Activated naive CD8-positive, alpha-beta T cell treated with anti-CD3 and anti-CD28 coated beads for 36 hours (primary cell): ENCODE results near the gene PNPLA6. TPM values are rescaled to one million over a fixed set of nuclear protein-coding genes. Genes with fewer than 3 reads are reported as not detected.
"Not testable (repeated sequence)": the region's sequence is repeated elsewhere in the genome, so short reads cannot be mapped to it uniquely, and the experiment has no call there.

Experiments used
- DNase-seq: peaks from one replicate; pipeline ENCODE4 v3.0.0; 2021
- H3K27ac Mint-ChIP-seq: one replicate; pipeline ENCODE4 v1.8.0; 2022; ENCODE audit warnings: mild to moderate bottlenecking, moderate library complexity, mixed read lengths
- H3K27me3 Mint-ChIP-seq: one replicate; pipeline ENCODE4 v1.8.0; 2022; ENCODE audit warnings: mild to moderate bottlenecking, mixed read lengths
- H3K36me3 Mint-ChIP-seq: one replicate; pipeline ENCODE4 v1.8.0; 2021; ENCODE audit warnings: mild to moderate bottlenecking, mixed read lengths
- H3K4me1 Mint-ChIP-seq: one replicate; pipeline ENCODE4 v1.8.0; 2021; ENCODE audit warnings: mixed read lengths
- H3K4me3 Mint-ChIP-seq: one replicate; pipeline ENCODE4 v1.8.0; 2022; ENCODE audit warnings: mild to moderate bottlenecking, moderate library complexity, mixed read lengths
- H3K9me3 Mint-ChIP-seq: one replicate; pipeline ENCODE4 v1.8.0; 2022; ENCODE audit warnings: mixed read lengths
- total RNA-seq, 2 experiments: library from RNA; stranded (reverse); gene quantifications; one replicate each; pipeline ENCODE4 v1.2.3, GENCODE V29; 2021

The PNPLA6 gene
- total RNA-seq, 2 experiments from 2014 or later: 67.8 to 68.5 TPM

- Mint-ChIP-seq H3K4me1 (peaks cover 16% of the 10 kb centered on the region), H3K27ac (peak overlapping the region; percentile 92), H3K36me3 (peaks cover 8% of the 10 kb centered on the region), H3K9me3 (no peaks in the 10 kb centered on the region), H3K27me3 (no peaks in the 10 kb centered on the region), H3K4me3 (peak overlapping the region; percentile 95)
- peak; percentile 64 for DNase-seq
Observed at GRCh38 chr19:7534531-7535046, 928 bp upstream of the PNPLA6 start.

GRCh38 chr19:7535998-7536695 lies 630 bp downstream of the PNPLA6 start:
- Mint-ChIP-seq H3K4me1 (peaks cover 16% of the 10 kb centered on the region), H3K36me3 (peaks cover 2% of the 10 kb centered on the region), H3K27me3 (no peaks in the 10 kb centered on the region), H3K9me3 (no peaks in the 10 kb centered on the region), H3K4me3 (peak overlapping the region; percentile 95), H3K27ac (peak overlapping the region; percentile 92)
- DNase-seq: no peak

- not testable (repeated sequence) for H3K27ac Mint-ChIP-seq, H3K27me3 Mint-ChIP-seq, DNase-seq, H3K4me3 Mint-ChIP-seq, H3K9me3 Mint-ChIP-seq
- Mint-ChIP-seq H3K4me1 (peaks cover 15% of the 10 kb centered on the region), H3K36me3 (peaks cover 12% of the 10 kb centered on the region)
Observed at GRCh38 chr19:7538990-7539389, 3.5 kb downstream of the PNPLA6 start.

- no peak for DNase-seq
- Mint-ChIP-seq H3K27me3 (no peaks in the 10 kb centered on the region), H3K9me3 (no peaks in the 10 kb centered on the region), H3K4me1 (peaks cover 12% of the 10 kb centered on the region), H3K4me3 (no peak overlapping the region), H3K36me3 (peaks cover 12% of the 10 kb centered on the region), H3K27ac (no peak overlapping the region)
Observed at GRCh38 chr19:7539827-7540425, 4.4 kb downstream of the PNPLA6 start.

- Mint-ChIP-seq H3K9me3 (no peaks in the 10 kb centered on the region), H3K36me3 (peaks cover 13% of the 10 kb centered on the region), H3K4me1 (peaks cover 15% of the 10 kb centered on the region), H3K4me3 (no peak overlapping the region), H3K27me3 (no peaks in the 10 kb centered on the region), H3K27ac (no peak overlapping the region)
- DNase-seq: peak; percentile 49
Observed at GRCh38 chr19:7540761-7541474, 5.4 kb downstream of the PNPLA6 start.

GRCh38 chr19:7541475-7541824 lies 5.9 kb downstream of the PNPLA6 start:
- H3K27me3 Mint-ChIP-seq: no peaks in the 10 kb centered on the region
- H3K36me3 Mint-ChIP-seq: peaks cover 15% of the 10 kb centered on the region
- no peak for DNase-seq
- H3K9me3 Mint-ChIP-seq: no peaks in the 10 kb centered on the region
- H3K4me3 Mint-ChIP-seq: no peak overlapping the region
- no peak overlapping the region for H3K27ac Mint-ChIP-seq
- H3K4me1 Mint-ChIP-seq: peaks cover 14% of the 10 kb centered on the region

GRCh38 chr19:7541828-7542443 lies 6.4 kb downstream of the PNPLA6 start:
- Mint-ChIP-seq H3K9me3 (no peaks in the 10 kb centered on the region), H3K27ac (no peak overlapping the region), H3K27me3 (no peaks in the 10 kb centered on the region), H3K4me3 (no peak overlapping the region), H3K4me1 (peaks cover 11% of the 10 kb centered on the region), H3K36me3 (peaks cover 15% of the 10 kb centered on the region)
- no peak for DNase-seq

- Mint-ChIP-seq H3K4me1 (peaks cover 13% of the 10 kb centered on the region), H3K27ac (no peak overlapping the region), H3K27me3 (no peaks in the 10 kb centered on the region), H3K4me3 (no peak overlapping the region), H3K36me3 (peaks cover 16% of the 10 kb centered on the region), H3K9me3 (no peaks in the 10 kb centered on the region)
- DNase-seq: no peak
Observed at GRCh38 chr19:7542556-7543348, 7.2 kb downstream of the PNPLA6 start.

- no peaks in the 10 kb centered on the region for H3K27me3 Mint-ChIP-seq
- H3K27ac Mint-ChIP-seq: no peak overlapping the region
- H3K36me3 Mint-ChIP-seq: peaks cover 16% of the 10 kb centered on the region
- no peak overlapping the region for H3K4me3 Mint-ChIP-seq
- peaks cover 13% of the 10 kb centered on the region for H3K4me1 Mint-ChIP-seq
- H3K9me3 Mint-ChIP-seq: no peaks in the 10 kb centered on the region
- no peak for DNase-seq
Observed at GRCh38 chr19:7544626-7545025, 9.1 kb downstream of the PNPLA6 start.

GRCh38 chr19:7545300-7545699 lies 9.8 kb downstream of the PNPLA6 start:
- Mint-ChIP-seq H3K4me3 (no peak overlapping the region), H3K27ac (no peak overlapping the region), H3K4me1 (peaks cover 13% of the 10 kb centered on the region), H3K27me3 (no peaks in the 10 kb centered on the region), H3K9me3 (no peaks in the 10 kb centered on the region), H3K36me3 (peaks cover 18% of the 10 kb centered on the region)
- DNase-seq: no peak

GRCh38 chr19:7545904-7546303 lies 10.4 kb downstream of the PNPLA6 start:
- no peak for DNase-seq
- H3K9me3 Mint-ChIP-seq: no peaks in the 10 kb centered on the region
- peak overlapping the region; percentile 67 for H3K27ac Mint-ChIP-seq
- H3K36me3 Mint-ChIP-seq: peaks cover 22% of the 10 kb centered on the region
- no peaks in the 10 kb centered on the region for H3K27me3 Mint-ChIP-seq
- no peak overlapping the region for H3K4me3 Mint-ChIP-seq
- peaks cover 13% of the 10 kb centered on the region for H3K4me1 Mint-ChIP-seq

GRCh38 chr19:7547159-7547558 lies 11.6 kb downstream of the PNPLA6 start:
- Mint-ChIP-seq H3K27me3 (no peaks in the 10 kb centered on the region), H3K36me3 (peaks cover 21% of the 10 kb centered on the region), H3K4me3 (no peak overlapping the region), H3K4me1 (peaks cover 15% of the 10 kb centered on the region), H3K9me3 (no peaks in the 10 kb centered on the region), H3K27ac (peak overlapping the region; percentile 42)
- DNase-seq: no peak

GRCh38 chr19:7549429-7550148 lies 14.1 kb downstream of the PNPLA6 start:
- H3K36me3 Mint-ChIP-seq: peaks cover 17% of the 10 kb centered on the region
- H3K9me3 Mint-ChIP-seq: no peaks in the 10 kb centered on the region
- no peak overlapping the region for H3K4me3 Mint-ChIP-seq
- peaks cover 16% of the 10 kb centered on the region for H3K4me1 Mint-ChIP-seq
- no peaks in the 10 kb centered on the region for H3K27me3 Mint-ChIP-seq
- H3K27ac Mint-ChIP-seq: no peak overlapping the region
- DNase-seq: no peak

- Mint-ChIP-seq H3K4me3 (no peak overlapping the region), H3K4me1 (peaks cover 15% of the 10 kb centered on the region), H3K27me3 (no peaks in the 10 kb centered on the region), H3K27ac (no peak overlapping the region), H3K36me3 (peaks cover 17% of the 10 kb centered on the region), H3K9me3 (no peaks in the 10 kb centered on the region)
- DNase-seq: no peak
Observed at GRCh38 chr19:7550169-7550770, 14.8 kb downstream of the PNPLA6 start.
